WTC11 (cell line): ENCODE results near the gene GPR65. TPM values are rescaled to one million over a fixed set of nuclear protein-coding genes. Genes with fewer than 3 reads are reported as not detected.

Source experiments
- ATAC-seq: fragments of 200-7000 bp; cut with Tn5 transposase; 2 replicates; pipeline ENCODE4 v1.10.0; 2021; ENCODE audit warnings: mild to moderate bottlenecking, moderate library complexity
- CTCF ChIA-PET: fragments of 300-600 bp; sonication (Branson Sonifier 250); formaldehyde crosslinking; loops from one replicate; lab custom pipeline; 2021; ENCODE audit warnings: antibody characterized with exemption; lab: Charles Lee
- POLR2A ChIA-PET: fragments of 350-600 bp; sonication (Branson Sonifier 250); formaldehyde crosslinking; loops from one replicate; lab custom pipeline; 2021; ENCODE audit warnings: antibody characterized with exemption; lab: Charles Lee
- DNase-seq: peaks from one replicate; pipeline ENCODE4 v3.0.0; 2021; ENCODE audit warnings: low spot score
- H3K27ac Mint-ChIP-seq: 2 replicates; pipeline ENCODE4 v1.8.0; 2021; ENCODE audit warnings: mixed read lengths
- H3K27me3 Mint-ChIP-seq: 2 replicates; pipeline ENCODE4 v1.8.0; 2021; ENCODE audit warnings: low read depth, mild to moderate bottlenecking, moderate library complexity, mixed read lengths
- H3K36me3 Mint-ChIP-seq: 2 replicates; pipeline ENCODE4 v1.8.0; 2021; ENCODE audit warnings: mixed read lengths
- H3K4me1 Mint-ChIP-seq: 2 replicates; pipeline ENCODE4 v1.8.0; 2022; ENCODE audit warnings: mixed read lengths
- H3K4me3 Mint-ChIP-seq: 2 replicates; pipeline ENCODE4 v1.8.0; 2021; ENCODE audit warnings: mild to moderate bottlenecking, moderate library complexity, mixed read lengths
- H3K9me3 Mint-ChIP-seq: 2 replicates; pipeline ENCODE4 v1.8.0; 2021; ENCODE audit warnings: mixed read lengths
- ARID4B ChIP-seq: sonication (generic); formaldehyde crosslinking; IDR thresholded peaks from 2 replicates; pipeline ENCODE4 v1.8.0; 2023; ENCODE audit warnings: missing genetic modification reagents, mild to moderate bottlenecking, borderline replicate concordance
- CREB1 ChIP-seq: sonication (generic); formaldehyde crosslinking; IDR thresholded peaks from 2 replicates; pipeline ENCODE4 v1.8.0; 2023; ENCODE audit warnings: mild to moderate bottlenecking, missing genetic modification reagents
- EMX1 ChIP-seq: fragments of 250-450 bp; sonication (Bioruptor Pico); IDR thresholded peaks from 2 replicates; pipeline ENCODE4 v1.8.0; 2021; ENCODE audit warnings: mild to moderate bottlenecking
- FOXJ3 ChIP-seq: sonication (generic); formaldehyde crosslinking; IDR thresholded peaks from 2 replicates; pipeline ENCODE4 v1.9.0; 2021; ENCODE audit warnings: missing genetic modification reagents, mild to moderate bottlenecking, borderline replicate concordance
- FOXP4 ChIP-seq: sonication (generic); formaldehyde crosslinking; IDR thresholded peaks from 2 replicates; pipeline ENCODE4 v1.8.0; 2022; ENCODE audit warnings: mild to moderate bottlenecking, missing genetic modification reagents
- GABPB1 ChIP-seq: sonication (generic); formaldehyde crosslinking; IDR thresholded peaks from 2 replicates; pipeline ENCODE4 v1.8.1; 2023; ENCODE audit warnings: mild to moderate bottlenecking, missing genetic modification reagents
- MLX ChIP-seq: sonication (generic); formaldehyde crosslinking; IDR thresholded peaks from 2 replicates; pipeline ENCODE4 v1.8.1; 2023; ENCODE audit warnings: mild to moderate bottlenecking, missing genetic modification reagents, moderate library complexity
- NFYB ChIP-seq: sonication (generic); formaldehyde crosslinking; conservative IDR thresholded peaks from 2 replicates; pipeline ENCODE4 v1.8.0; 2022; ENCODE audit warnings: low read depth, missing genetic modification reagents
- NR3C1 ChIP-seq: sonication (generic); formaldehyde crosslinking; conservative IDR thresholded peaks from 2 replicates; pipeline ENCODE4 v1.8.1; 2023; ENCODE audit warnings: low read depth, mild to moderate bottlenecking, missing genetic modification reagents
- ZBTB43 ChIP-seq: sonication (generic); formaldehyde crosslinking; IDR thresholded peaks from 2 replicates; pipeline ENCODE4 v1.8.1; 2023; ENCODE audit warnings: mild to moderate bottlenecking, missing genetic modification reagents
- ZNF121 ChIP-seq: sonication (generic); formaldehyde crosslinking; IDR thresholded peaks from 2 replicates; pipeline ENCODE4 v1.8.0; 2023; ENCODE audit warnings: missing genetic modification reagents
- ZNF263 ChIP-seq: sonication (generic); formaldehyde crosslinking; IDR thresholded peaks from 2 replicates; pipeline ENCODE4 v1.8.1; 2022; ENCODE audit warnings: low read depth, mild to moderate bottlenecking, moderate library complexity, missing genetic modification reagents
- ZNF281 ChIP-seq: sonication (generic); formaldehyde crosslinking; IDR thresholded peaks from 2 replicates; pipeline ENCODE4 v1.8.0; 2023; ENCODE audit warnings: mild to moderate bottlenecking, missing genetic modification reagents
- ZNF396 ChIP-seq: fragments of 250-450 bp; sonication (Bioruptor Pico); IDR thresholded peaks from 2 replicates; pipeline ENCODE4 v1.8.0; 2021; ENCODE audit warnings: mild to moderate bottlenecking, moderate library complexity, borderline replicate concordance
- total RNA-seq: library from RNA; stranded (reverse); gene quantifications from 3 replicates; pipeline ENCODE4 v1.2.3, GENCODE V29; 2021

The GPR65 gene
- total RNA-seq, 1 experiment from 2014 or later: not detected

- Mint-ChIP-seq H3K4me3 (no peak overlapping the region), H3K27me3 (no peaks in the 10 kb centered on the region), H3K36me3 (no peaks in the 10 kb centered on the region), H3K9me3 (peaks cover 5% of the 10 kb centered on the region), H3K4me1 (peaks cover 19% of the 10 kb centered on the region), H3K27ac (no peak overlapping the region)
- DNase-seq (no peak), ATAC-seq (no peak)
- POLR2A ChIA-PET: no interaction called here
- TF ChIP-seq GABPB1 (CRISPR knock-in tag): no peak
- TF ChIP-seq ZNF121 (CRISPR knock-in tag): no peak
- TF ChIP-seq ZNF263: no peak
- TF ChIP-seq ARID4B (CRISPR knock-in tag): no peak
- TF ChIP-seq ZBTB43 (CRISPR knock-in tag): no peak
- no peak for TF ChIP-seq CREB1 (CRISPR knock-in tag)
- TF ChIP-seq MLX (CRISPR knock-in tag): no peak
- CTCF ChIA-PET: no interaction called here
These were observed 27.4 kb downstream of the GPR65 start for GRCh38 chr14:88032373-88032772.

- CTCF ChIA-PET: no interaction called here
These were observed 29.1 kb downstream of the GPR65 start for GRCh38 chr14:88034076-88034475.

More at GRCh38 chr14:88034076-88034475, 29.1 kb downstream of the GPR65 start:
- peaks cover 23% of the 10 kb centered on the region for H3K4me1 Mint-ChIP-seq
- H3K9me3 Mint-ChIP-seq: peaks cover 5% of the 10 kb centered on the region
- POLR2A ChIA-PET: no interaction called here
- ATAC-seq: no peak
- no peak overlapping the region for H3K4me3 Mint-ChIP-seq
- no peaks in the 10 kb centered on the region for H3K36me3 Mint-ChIP-seq
- H3K27ac Mint-ChIP-seq: no peak overlapping the region
- H3K27me3 Mint-ChIP-seq: no peaks in the 10 kb centered on the region
- TF ChIP-seq NR3C1 (CRISPR knock-in tag): no peak
- no peak for TF ChIP-seq EMX1 (CRISPR knock-in tag)
- no peak for TF ChIP-seq FOXJ3 (CRISPR knock-in tag)
- no peak for TF ChIP-seq FOXP4
- no peak for TF ChIP-seq NFYB (CRISPR knock-in tag)
- TF ChIP-seq ZNF281: no peak
- no peak for TF ChIP-seq ZNF396 (CRISPR knock-in tag)
- DNase-seq: no peak
